HL-60 (cell line): ENCODE measurements around the gene DSEL.

ENCODE experiments used
- CTCF ChIP-seq: IDR thresholded peaks from one replicate; pipeline ENCODE4 v1.5.1; 2011; ENCODE audit warnings: low read length, control low read depth, inconsistent platforms; ENCODE audit not compliant: insufficient read depth
- POLR2AphosphoS5 ChIP-seq: IDR thresholded peaks from 2 replicates; pipeline ENCODE4 v1.6.1; 2012; ENCODE audit warnings: low read depth
- SPI1 ChIP-seq: IDR thresholded peaks from 2 replicates; pipeline ENCODE4 v1.6.1; 2012; ENCODE audit warnings: low read depth, mild to moderate bottlenecking, borderline replicate concordance

DNA sequence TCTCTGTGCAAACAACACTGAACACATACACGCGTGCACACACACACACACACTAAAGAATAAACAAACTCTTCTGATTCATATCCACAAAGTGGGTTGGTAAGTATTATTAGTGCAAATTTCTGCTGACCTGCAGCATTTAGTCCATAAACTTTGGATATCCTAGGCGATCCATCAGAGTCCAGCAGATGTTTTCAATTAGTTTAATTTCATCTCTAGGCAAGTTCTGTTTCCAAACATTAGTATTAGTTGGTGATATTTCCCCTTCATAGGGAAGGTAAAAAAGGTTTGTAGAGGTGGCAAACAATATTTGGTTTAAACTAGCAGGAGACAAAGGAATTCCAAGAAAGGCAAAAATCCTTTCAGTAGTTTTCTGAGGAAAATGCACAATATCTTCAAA, 5.7 kb downstream of the DSEL start:
- TF ChIP-seq CTCF (no peak), POLR2AphosphoS5 (no peak), SPI1 (no peak)
